ENCODE results near the gene SHISA9.

The SHISA9 gene

GRCh38 chr16:12885742-12886141 lies 15.7 kb upstream of the SHISA9 start:
- H2BK120ac ChIP-seq (ENCODE audit: low read depth, low read length): no peak overlapping the region
- H2BK12ac ChIP-seq (ENCODE audit: low read length in 2 of 2): no peak overlapping the region
- H3K4me3 ChIP-seq (ENCODE audit: insufficient read depth in 1 of 2, low read depth in 1 of 2, low read length in 2 of 2): no peak overlapping the region
- H3K27me3 ChIP-seq (ENCODE audit: control insufficient read depth in 1 of 2, insufficient read depth in 1 of 2, low read length in 2 of 2): peaks cover 0 to 4% of the 10 kb centered on the region in 2 experiments
- H3K18ac ChIP-seq (ENCODE audit: low read depth in 1 of 2, low read length in 2 of 2): no peak overlapping the region
- 61% methylated on average over 5 of the region's 5 CpGs for WGBS
- H3K79me1 ChIP-seq (replicated peaks; ENCODE audit: low read length, poor library complexity, severe bottlenecking): no peaks in the 10 kb centered on the region
- no peak overlapping the region for H3K27ac ChIP-seq (ENCODE audit: low read length, poor library complexity, severe bottlenecking)
- H3K4me1 ChIP-seq (ENCODE audit: control insufficient read depth, insufficient read depth, low read depth, low read length): no peaks in the 10 kb centered on the region
- H3K36me3 ChIP-seq (ENCODE audit: control insufficient read depth in 1 of 2, insufficient read depth in 2 of 2, low read depth in 1 of 2, low read length in 2 of 2): no peaks in the 10 kb centered on the region
- H3K14ac ChIP-seq (ENCODE audit: low read length in 2 of 2): no peak overlapping the region
- no peak overlapping the region for H3K9ac ChIP-seq (ENCODE audit: low read length)
- H3K9me3 ChIP-seq (ENCODE audit: control insufficient read depth, low read length): no peaks in the 10 kb centered on the region
- H2BK5ac ChIP-seq (ENCODE audit: low read depth, low read length, poor library complexity, severe bottlenecking): no peak overlapping the region
- no peak overlapping the region for H3K4me2 ChIP-seq (ENCODE audit: low read length, poor library complexity, severe bottlenecking)
- H3K4ac ChIP-seq (ENCODE audit: low read depth in 1 of 2, low read length in 2 of 2): no peak overlapping the region
- H2BK15ac ChIP-seq (ENCODE audit: low read depth, poor library complexity, severe bottlenecking): no peak overlapping the region
- H3K23ac ChIP-seq (ENCODE audit: low read length in 2 of 2): no peak overlapping the region
- H2AFZ ChIP-seq (ENCODE audit: low read depth, low read length): no peak overlapping the region
- no peak overlapping the region for H4K91ac ChIP-seq (ENCODE audit: low read length)
- no peak overlapping the region for H2AK5ac ChIP-seq (ENCODE audit: low read length, severe bottlenecking)
- no peak for DNase-seq
- no peak overlapping the region for H4K8ac ChIP-seq (ENCODE audit: low read length)

- H3K27me3 ChIP-seq (ENCODE audit: control insufficient read depth in 1 of 2, insufficient read depth in 1 of 2, low read length in 2 of 2): peaks cover 0 to 27% of the 10 kb centered on the region in 2 experiments
- H3K4me2 ChIP-seq (ENCODE audit: low read length, poor library complexity, severe bottlenecking): no peak overlapping the region
- no peak overlapping the region for H3K14ac ChIP-seq (ENCODE audit: low read length in 2 of 2)
- no peak overlapping the region for H3K27ac ChIP-seq (ENCODE audit: low read length, poor library complexity, severe bottlenecking)
- no peak overlapping the region for H3K18ac ChIP-seq (ENCODE audit: low read depth in 1 of 2, low read length in 2 of 2)
- H2BK120ac ChIP-seq (ENCODE audit: low read depth, low read length): no peak overlapping the region
- H2BK12ac ChIP-seq (ENCODE audit: low read length in 2 of 2): no peak overlapping the region
- no peak overlapping the region for H4K91ac ChIP-seq (ENCODE audit: low read length)
- WGBS: 73% methylated on average over 5 of the region's 5 CpGs
- no peaks in the 10 kb centered on the region for H3K4me1 ChIP-seq (ENCODE audit: control insufficient read depth, insufficient read depth, low read depth, low read length)
- no peak overlapping the region for H4K8ac ChIP-seq (ENCODE audit: low read length)
- no peak overlapping the region for H2AK5ac ChIP-seq (ENCODE audit: low read length, severe bottlenecking)
- H2BK15ac ChIP-seq (ENCODE audit: low read depth, poor library complexity, severe bottlenecking): no peak overlapping the region
- H3K4me3 ChIP-seq (ENCODE audit: insufficient read depth in 1 of 2, low read depth in 1 of 2, low read length in 2 of 2): no peak overlapping the region
- no peak for DNase-seq
- no peak overlapping the region for H2AFZ ChIP-seq (ENCODE audit: low read depth, low read length)
- H3K36me3 ChIP-seq (ENCODE audit: control insufficient read depth in 1 of 2, insufficient read depth in 2 of 2, low read depth in 1 of 2, low read length in 2 of 2): no peaks in the 10 kb centered on the region
- no peak overlapping the region for H2BK5ac ChIP-seq (ENCODE audit: low read depth, low read length, poor library complexity, severe bottlenecking)
- H3K4ac ChIP-seq (ENCODE audit: low read depth in 1 of 2, low read length in 2 of 2): no peak overlapping the region
- no peaks in the 10 kb centered on the region for H3K79me1 ChIP-seq (replicated peaks; ENCODE audit: low read length, poor library complexity, severe bottlenecking)
- H3K9me3 ChIP-seq (ENCODE audit: control insufficient read depth, low read length): no peaks in the 10 kb centered on the region
- H3K23ac ChIP-seq (ENCODE audit: low read length in 2 of 2): no peak overlapping the region
- H3K9ac ChIP-seq (ENCODE audit: low read length): no peak overlapping the region
These were observed 9.6 kb upstream of the SHISA9 start for GRCh38 chr16:12891836-12892235.

- no peaks in the 10 kb centered on the region for H3K9me3 ChIP-seq (ENCODE audit: control insufficient read depth, low read length)
- no peak overlapping the region for H4K8ac ChIP-seq (ENCODE audit: low read length)
- peaks cover 0 to 37% of the 10 kb centered on the region in 2 experiments for H3K27me3 ChIP-seq (ENCODE audit: control insufficient read depth in 1 of 2, insufficient read depth in 1 of 2, low read length in 2 of 2)
- H3K23ac ChIP-seq (ENCODE audit: low read length in 2 of 2): no peak overlapping the region
- WGBS: 84% methylated on average over 8 of the region's 8 CpGs
- DNase-seq: no peak
- no peak overlapping the region for H3K14ac ChIP-seq (ENCODE audit: low read length in 2 of 2)
- no peak overlapping the region for H3K27ac ChIP-seq (ENCODE audit: low read length, poor library complexity, severe bottlenecking)
- no peak overlapping the region for H3K18ac ChIP-seq (ENCODE audit: low read depth in 1 of 2, low read length in 2 of 2)
- no peak overlapping the region for H2BK5ac ChIP-seq (ENCODE audit: low read depth, low read length, poor library complexity, severe bottlenecking)
- H3K79me1 ChIP-seq (replicated peaks; ENCODE audit: low read length, poor library complexity, severe bottlenecking): no peaks in the 10 kb centered on the region
- H3K4me1 ChIP-seq (ENCODE audit: control insufficient read depth, insufficient read depth, low read depth, low read length): no peaks in the 10 kb centered on the region
- H3K4me3 ChIP-seq (ENCODE audit: insufficient read depth in 1 of 2, low read depth in 1 of 2, low read length in 2 of 2): no peak overlapping the region
- H2AK5ac ChIP-seq (ENCODE audit: low read length, severe bottlenecking): no peak overlapping the region
- H2BK12ac ChIP-seq (ENCODE audit: low read length in 2 of 2): no peak overlapping the region
- H2AFZ ChIP-seq (ENCODE audit: low read depth, low read length): no peak overlapping the region
- H3K9ac ChIP-seq (ENCODE audit: low read length): no peak overlapping the region
- H3K36me3 ChIP-seq (ENCODE audit: control insufficient read depth in 1 of 2, insufficient read depth in 2 of 2, low read depth in 1 of 2, low read length in 2 of 2): no peaks in the 10 kb centered on the region
- H3K4ac ChIP-seq (ENCODE audit: low read depth in 1 of 2, low read length in 2 of 2): no peak overlapping the region
- H3K4me2 ChIP-seq (ENCODE audit: low read length, poor library complexity, severe bottlenecking): no peak overlapping the region
- H2BK15ac ChIP-seq (ENCODE audit: low read depth, poor library complexity, severe bottlenecking): no peak overlapping the region
- no peak overlapping the region for H4K91ac ChIP-seq (ENCODE audit: low read length)
- H2BK120ac ChIP-seq (ENCODE audit: low read depth, low read length): no peak overlapping the region
These were observed 8.2 kb upstream of the SHISA9 start for GRCh38 chr16:12893050-12893750.

- no peak overlapping the region for H3K18ac ChIP-seq (ENCODE audit: low read depth in 1 of 2, low read length in 2 of 2)
- no peaks in the 10 kb centered on the region for H3K36me3 ChIP-seq (ENCODE audit: control insufficient read depth in 1 of 2, insufficient read depth in 2 of 2, low read depth in 1 of 2, low read length in 2 of 2)
- H3K9ac ChIP-seq (ENCODE audit: low read length): no peak overlapping the region
- no peak overlapping the region for H2AFZ ChIP-seq (ENCODE audit: low read depth, low read length)
- no peak overlapping the region for H4K91ac ChIP-seq (ENCODE audit: low read length)
- H2BK5ac ChIP-seq (ENCODE audit: low read depth, low read length, poor library complexity, severe bottlenecking): no peak overlapping the region
- no peak overlapping the region for H3K4ac ChIP-seq (ENCODE audit: low read depth in 1 of 2, low read length in 2 of 2)
- H3K27me3 ChIP-seq (ENCODE audit: control insufficient read depth in 1 of 2, insufficient read depth in 1 of 2, low read length in 2 of 2): peaks cover 30 to 63% of the 10 kb centered on the region in 2 experiments
- peak; percentile 4 for DNase-seq
- H3K4me1 ChIP-seq (ENCODE audit: control insufficient read depth, insufficient read depth, low read depth, low read length): peaks cover 10% of the 10 kb centered on the region
- H3K9me3 ChIP-seq (ENCODE audit: control insufficient read depth, low read length): no peaks in the 10 kb centered on the region
- no peak overlapping the region for H2BK120ac ChIP-seq (ENCODE audit: low read depth, low read length)
- H2AK5ac ChIP-seq (ENCODE audit: low read length, severe bottlenecking): no peak overlapping the region
- H4K8ac ChIP-seq (ENCODE audit: low read length): no peak overlapping the region
- no peak overlapping the region for H3K4me3 ChIP-seq (ENCODE audit: insufficient read depth in 1 of 2, low read depth in 1 of 2, low read length in 2 of 2)
- H3K79me1 ChIP-seq (replicated peaks; ENCODE audit: low read length, poor library complexity, severe bottlenecking): no peaks in the 10 kb centered on the region
- H3K14ac ChIP-seq (ENCODE audit: low read length in 2 of 2): no peak overlapping the region
- no peak overlapping the region for H3K27ac ChIP-seq (ENCODE audit: low read length, poor library complexity, severe bottlenecking)
- no peak overlapping the region for H3K4me2 ChIP-seq (ENCODE audit: low read length, poor library complexity, severe bottlenecking)
- H2BK12ac ChIP-seq (ENCODE audit: low read length in 2 of 2): no peak overlapping the region
- H2BK15ac ChIP-seq (ENCODE audit: low read depth, poor library complexity, severe bottlenecking): no peak overlapping the region
- no peak overlapping the region for H3K23ac ChIP-seq (ENCODE audit: low read length in 2 of 2)
- 64% methylated on average over 3 of the region's 4 CpGs for WGBS
These were observed 4.8 kb upstream of the SHISA9 start for GRCh38 chr16:12896562-12896961.

All from mesenchymal stem cell (in vitro differentiated cells and primary cell).